Measurements from ENCODE around the gene PVALEF. TPM values are rescaled to one million over a fixed set of nuclear protein-coding genes. Genes with fewer than 3 reads are reported as not detected.

Gene PVALEF
- total RNA-seq, result not detected

GRCh38 chr17:81165246-81166032 is at the start of gene PVALEF:
TSS of gene PVALEF (plus strand) at chr17:81165507. CDS start at chr17:81181227, 15,720 bp downstream.

GRCh38 chr17:81166033-81166492 is 756 bp downstream of the PVALEF start, which contains the start of gene AATK:
TSS of gene AATK (minus strand) at chr17:81166221. CDS start at chr17:81165992, 229 bp downstream.

GRCh38 chr17:81222906-81223761 is 57.8 kb downstream of the PVALEF start, which contains the start of gene CEP131:
TSS of gene CEP131 (minus strand) at chr17:81222965. CDS start at chr17:81220056, 2,909 bp downstream.

Small RNA genes lying within 50 kb of the gene (microRNA-seq; reads per million reads assigned to microRNA genes)
- gene MIR1250 (ENCODE audit: borderline microRNAs expressed, borderline replicate concordance) (not detected), gene MIR3065 (ENCODE audit: borderline microRNAs expressed, borderline replicate concordance) (not detected), gene MIR338 (ENCODE audit: borderline microRNAs expressed, borderline replicate concordance) (not detected), gene MIR657 (ENCODE audit: borderline microRNAs expressed, borderline replicate concordance) (not detected)

Other genes with a start within 250 kb of the PVALEF start
- gene CHMP6, start 173.7 kb upstream of the PVALEF start, total RNA-seq, result 10 to 100 TPM; 38.6 to 40.3 TPM
- gene BAIAP2, start 130.4 kb upstream of the PVALEF start, total RNA-seq, result 1 to 10 TPM; 3.5 to 5.3 TPM
- under 1 TPM in 1 of 2 experiments, not detected in 1; 0.05 TPM for gene AATK, start 714 bp downstream of the PVALEF start, total RNA-seq
- 10 to 100 TPM; 14.4 to 15.4 TPM for gene CEP131, start 57.5 kb downstream of the PVALEF start, total RNA-seq
- gene TEPSIN, start 73.5 kb downstream of the PVALEF start, total RNA-seq, result 10 to 100 TPM; 57.8 to 61.1 TPM
- 10 to 100 TPM; 35.4 to 41.8 TPM for gene NDUFAF8, start 73.8 kb downstream of the PVALEF start, total RNA-seq
- gene SLC38A10, start 129.8 kb downstream of the PVALEF start, total RNA-seq, result 10 to 100 TPM; 87.6 to 97.9 TPM
- gene BAHCC1, start 229.9 kb downstream of the PVALEF start, total RNA-seq, result under 1 TPM in 1 of 2 experiments, not detected in 1; 0.03 TPM

All from activated naive CD4-positive, alpha-beta T cell treated with anti-CD3 and anti-CD28 coated beads, Interleukin-2, amount 10 ng/mL, durations not matched to agents 5 hours and 36 hours (primary cell).